B cell (primary cell): ENCODE results near the gene LRRC58.

Experiments
- EZH2 ChIP-seq: IDR thresholded peaks from 2 replicates; pipeline ENCODE4 v1.6.1; 2012; ENCODE audit warnings: borderline replicate concordance, low read depth, mild to moderate bottlenecking, moderate library complexity, low read length; ENCODE audit not compliant: insufficient read depth, poor library complexity, severe bottlenecking
- TF ChIP-seq, protein P1 (sequence below): fragments of 200-600 bp; IDR thresholded peaks from one replicate; pipeline ENCODE4 v1.8.0; 2022; ENCODE audit warnings: antibody characterized with exemption, mild to moderate bottlenecking

GRCh38 chr3:120302361-120302760 lies 46.8 kb downstream of the LRRC58 start:
- TF ChIP-seq, protein P1, sequence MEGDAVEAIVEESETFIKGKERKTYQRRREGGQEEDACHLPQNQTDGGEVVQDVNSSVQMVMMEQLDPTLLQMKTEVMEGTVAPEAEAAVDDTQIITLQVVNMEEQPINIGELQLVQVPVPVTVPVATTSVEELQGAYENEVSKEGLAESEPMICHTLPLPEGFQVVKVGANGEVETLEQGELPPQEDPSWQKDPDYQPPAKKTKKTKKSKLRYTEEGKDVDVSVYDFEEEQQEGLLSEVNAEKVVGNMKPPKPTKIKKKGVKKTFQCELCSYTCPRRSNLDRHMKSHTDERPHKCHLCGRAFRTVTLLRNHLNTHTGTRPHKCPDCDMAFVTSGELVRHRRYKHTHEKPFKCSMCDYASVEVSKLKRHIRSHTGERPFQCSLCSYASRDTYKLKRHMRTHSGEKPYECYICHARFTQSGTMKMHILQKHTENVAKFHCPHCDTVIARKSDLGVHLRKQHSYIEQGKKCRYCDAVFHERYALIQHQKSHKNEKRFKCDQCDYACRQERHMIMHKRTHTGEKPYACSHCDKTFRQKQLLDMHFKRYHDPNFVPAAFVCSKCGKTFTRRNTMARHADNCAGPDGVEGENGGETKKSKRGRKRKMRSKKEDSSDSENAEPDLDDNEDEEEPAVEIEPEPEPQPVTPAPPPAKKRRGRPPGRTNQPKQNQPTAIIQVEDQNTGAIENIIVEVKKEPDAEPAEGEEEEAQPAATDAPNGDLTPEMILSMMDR: no peak
- TF ChIP-seq EZH2: no peak
